Cardiac muscle cell (in vitro differentiated cells and primary cell): ENCODE measurements around the gene TTYH2. TPM values are rescaled to one million over a fixed set of nuclear protein-coding genes. Genes with fewer than 3 reads are reported as not detected.

Experiments used
- DNase-seq, 2 donors: peaks; one replicate each; pipeline versions ENCODE4 v3.0.0 to v3.0.0-alpha.2; 2010 to 2017; ENCODE audit warnings: low read depth in 1 of 2, low spot score in 1 of 2
- H3K27ac ChIP-seq: fragments of 200-600 bp; sonication (generic); 2 replicates; pipeline ENCODE4 v1.5.1; 2016
- H3K27me3 ChIP-seq: fragments of 200-600 bp; sonication (generic); 2 replicates; pipeline ENCODE4 v1.6.0; 2016; ENCODE audit warnings: control low read depth
- H3K36me3 ChIP-seq: fragments of 200-600 bp; sonication (generic); 2 replicates; pipeline ENCODE4 v1.5.1; 2016; ENCODE audit warnings: control low read depth
- H3K4me1 ChIP-seq: fragments of 200-600 bp; sonication (generic); 2 replicates; pipeline ENCODE4 v1.8.1; 2017; ENCODE audit warnings: low read depth, mild to moderate bottlenecking, mixed run types
- H3K4me3 ChIP-seq: fragments of 200-600 bp; sonication (generic); 2 replicates; pipeline ENCODE4 v1.5.1; 2016; ENCODE audit warnings: mild to moderate bottlenecking
- H3K9me3 ChIP-seq: fragments of 200-600 bp; sonication (generic); 2 replicates; pipeline ENCODE4 v1.5.1; 2017; ENCODE audit warnings: low read depth, mild to moderate bottlenecking, control low read depth
- polyA plus RNA-seq: library from polyadenylated mRNA; unstranded; fragments of >200 nt; fragmentation: Nextera tagmentation; extraction: Ambion mirVana; gene quantifications from 2 replicates; pipeline ENCODE4 v1.2.1, GENCODE V29; 2016
- total RNA-seq: library from RNA; depleted of rRNA; stranded (reverse); fragments of >200 nt; gene quantifications from 2 replicates; pipeline ENCODE4 v1.2.3, GENCODE V29; 2016
- TF ChIP-seq, protein P1 (sequence below): IDR thresholded peaks from 2 replicates; pipeline ENCODE4 v1.5.1; 2012; ENCODE audit warnings: low read depth, mild to moderate bottlenecking, low read length

Gene TTYH2
- total and polyA plus RNA-seq, 2 experiments from 2014 or later = 7.8 to 7.9 TPM

DNA sequence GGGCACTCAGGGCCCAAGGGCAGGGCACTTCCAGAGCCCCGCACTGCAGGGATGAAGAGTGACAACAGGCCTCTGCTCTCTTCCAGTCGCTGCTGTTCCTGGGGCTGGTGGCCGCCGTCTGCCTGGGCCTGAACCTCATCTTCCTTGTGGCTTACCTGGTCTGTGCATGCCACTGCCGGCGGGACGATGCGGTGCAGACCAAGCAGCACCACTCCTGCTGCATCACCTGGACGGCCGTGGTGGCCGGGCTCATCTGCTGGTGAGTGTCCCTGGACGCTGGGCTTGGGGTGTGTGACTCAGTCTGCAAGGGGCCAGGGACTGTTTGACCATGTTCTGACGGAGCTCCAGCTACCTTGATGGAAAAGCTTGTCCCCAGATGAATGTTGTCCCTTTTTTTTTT, 9.0 kb downstream of the TTYH2 start:
- Histone ChIP-seq H3K36me3 (no peaks in the 10 kb centered on the region), H3K27me3 (no peaks in the 10 kb centered on the region)
- TF ChIP-seq, protein P1, sequence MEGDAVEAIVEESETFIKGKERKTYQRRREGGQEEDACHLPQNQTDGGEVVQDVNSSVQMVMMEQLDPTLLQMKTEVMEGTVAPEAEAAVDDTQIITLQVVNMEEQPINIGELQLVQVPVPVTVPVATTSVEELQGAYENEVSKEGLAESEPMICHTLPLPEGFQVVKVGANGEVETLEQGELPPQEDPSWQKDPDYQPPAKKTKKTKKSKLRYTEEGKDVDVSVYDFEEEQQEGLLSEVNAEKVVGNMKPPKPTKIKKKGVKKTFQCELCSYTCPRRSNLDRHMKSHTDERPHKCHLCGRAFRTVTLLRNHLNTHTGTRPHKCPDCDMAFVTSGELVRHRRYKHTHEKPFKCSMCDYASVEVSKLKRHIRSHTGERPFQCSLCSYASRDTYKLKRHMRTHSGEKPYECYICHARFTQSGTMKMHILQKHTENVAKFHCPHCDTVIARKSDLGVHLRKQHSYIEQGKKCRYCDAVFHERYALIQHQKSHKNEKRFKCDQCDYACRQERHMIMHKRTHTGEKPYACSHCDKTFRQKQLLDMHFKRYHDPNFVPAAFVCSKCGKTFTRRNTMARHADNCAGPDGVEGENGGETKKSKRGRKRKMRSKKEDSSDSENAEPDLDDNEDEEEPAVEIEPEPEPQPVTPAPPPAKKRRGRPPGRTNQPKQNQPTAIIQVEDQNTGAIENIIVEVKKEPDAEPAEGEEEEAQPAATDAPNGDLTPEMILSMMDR = no peak

DNA sequence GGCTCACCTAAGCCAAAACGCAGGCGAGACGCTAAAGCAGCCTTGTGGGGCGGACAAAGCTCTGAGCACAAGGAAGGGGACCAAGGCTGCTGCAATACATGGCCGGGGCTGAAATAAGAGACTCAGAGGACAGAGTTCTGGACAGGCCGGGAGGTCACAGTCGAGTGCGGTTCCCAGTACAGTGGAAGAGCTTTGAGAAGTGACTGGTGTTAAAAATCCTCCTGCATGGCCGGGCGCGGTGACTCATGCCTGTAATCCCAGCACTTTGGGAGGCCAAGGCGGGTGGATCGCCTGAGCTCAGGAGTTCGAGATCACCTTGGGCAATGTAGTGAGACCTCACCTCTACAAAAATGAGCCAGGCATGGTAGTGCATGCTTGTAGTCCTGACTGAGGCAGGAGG, 10.5 kb downstream of the TTYH2 start:
- H3K4me1 ChIP-seq = no peaks in the 10 kb centered on the region
- no peaks in the 10 kb centered on the region for H3K36me3 ChIP-seq
- no peaks in the 10 kb centered on the region for H3K27me3 ChIP-seq
- DNase-seq = no peak
- no peak overlapping the region for H3K27ac ChIP-seq
- no peaks in the 10 kb centered on the region for H3K9me3 ChIP-seq
- H3K4me3 ChIP-seq = no peak overlapping the region
- TF ChIP-seq, protein P1 = no peak

More for the DNA sequence above, 9.0 kb downstream of the TTYH2 start:
- no peak overlapping the region for H3K27ac ChIP-seq
- H3K9me3 ChIP-seq = no peaks in the 10 kb centered on the region
- DNase-seq = no peak
- no peak overlapping the region for H3K4me3 ChIP-seq
- no peaks in the 10 kb centered on the region for H3K4me1 ChIP-seq

- H3K9me3 ChIP-seq = no peaks in the 10 kb centered on the region
- no peak overlapping the region for H3K4me3 ChIP-seq
- no peak for DNase-seq
- no peak overlapping the region for H3K27ac ChIP-seq
- H3K27me3 ChIP-seq = no peaks in the 10 kb centered on the region
- no peaks in the 10 kb centered on the region for H3K4me1 ChIP-seq
- TF ChIP-seq, protein P1 = no peak
- no peaks in the 10 kb centered on the region for H3K36me3 ChIP-seq
Measured at GRCh38 chr17:74224959-74225725, 11.8 kb downstream of the TTYH2 start.

DNA sequence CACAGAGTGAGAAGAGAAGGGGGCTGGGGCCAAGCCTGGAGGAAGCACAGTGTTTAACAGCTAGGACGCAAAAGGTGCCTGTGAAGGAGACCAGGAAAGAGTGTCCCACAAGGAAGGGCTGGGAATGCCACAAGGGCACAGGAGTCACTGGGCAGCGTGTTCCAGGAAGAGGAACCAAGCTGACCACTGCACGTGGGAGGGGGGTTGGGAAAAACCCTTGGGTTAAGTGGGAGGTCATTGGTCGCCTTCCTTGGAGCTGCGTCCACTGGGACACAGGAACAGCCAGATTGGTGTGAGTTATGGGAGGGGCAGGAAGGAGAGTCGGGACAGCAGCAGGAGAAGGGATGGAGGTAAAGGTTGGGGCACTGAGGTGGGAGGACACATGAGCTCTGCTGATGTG, 12.9 kb downstream of the TTYH2 start:
- no peak overlapping the region for H3K4me3 ChIP-seq
- no peak for DNase-seq
- H3K36me3 ChIP-seq = no peaks in the 10 kb centered on the region
- H3K9me3 ChIP-seq = no peaks in the 10 kb centered on the region
- TF ChIP-seq, protein P1 = no peak
- H3K4me1 ChIP-seq = no peaks in the 10 kb centered on the region
- no peaks in the 10 kb centered on the region for H3K27me3 ChIP-seq
- no peak overlapping the region for H3K27ac ChIP-seq

DNA sequence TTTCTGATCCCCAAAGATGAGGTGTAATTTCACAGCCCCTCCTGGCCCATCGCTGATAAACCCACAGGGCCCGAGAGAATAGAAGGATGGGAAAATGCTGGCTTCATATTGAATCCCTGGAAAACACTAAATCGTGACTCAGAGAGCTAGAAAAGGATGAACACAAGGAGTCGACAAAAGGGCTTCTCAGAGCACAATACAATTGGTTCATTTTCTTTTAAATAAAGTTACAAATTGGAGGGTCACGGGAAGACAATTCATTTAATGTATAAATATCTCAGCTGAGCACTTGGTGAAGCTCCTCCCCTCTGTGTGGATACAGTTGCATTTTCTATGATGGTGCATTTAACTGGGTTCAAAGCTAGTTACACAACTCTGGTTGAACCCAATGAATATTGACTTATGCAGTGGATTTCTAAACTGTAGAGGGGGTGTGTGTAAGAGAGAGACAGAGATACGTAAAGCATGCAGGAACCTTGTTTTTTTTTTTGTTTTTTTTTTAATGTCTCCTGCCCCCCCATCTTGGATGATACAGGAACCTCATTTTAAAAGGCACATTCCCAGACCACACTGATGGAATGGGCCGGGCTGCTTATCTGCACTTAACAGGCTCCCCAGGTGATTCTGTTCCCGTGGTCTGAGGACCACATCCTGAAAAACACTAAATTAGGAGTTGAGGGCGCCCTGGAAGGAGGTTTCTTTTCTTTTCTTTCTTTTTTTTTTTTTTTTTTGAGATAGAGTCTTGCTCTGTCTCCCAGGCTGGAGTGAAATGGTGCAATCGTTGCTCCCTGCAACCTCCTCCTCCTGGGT, 14.1 kb downstream of the TTYH2 start:
- H3K27me3 ChIP-seq = no peaks in the 10 kb centered on the region
- DNase-seq = no peak
- H3K4me1 ChIP-seq = no peaks in the 10 kb centered on the region
- no peaks in the 10 kb centered on the region for H3K36me3 ChIP-seq
- H3K27ac ChIP-seq = no peak overlapping the region
- H3K4me3 ChIP-seq = no peak overlapping the region
- TF ChIP-seq, protein P1 = no peak
- no peaks in the 10 kb centered on the region for H3K9me3 ChIP-seq
